ENCODE data around the gene SERINC3. TPM values are rescaled to one million over a fixed set of nuclear protein-coding genes. Genes with fewer than 3 reads are reported as not detected.

SERINC3 gene
- total RNA-seq, 4 donors from 2014 or later, result 94.1 to 128 (median 113) TPM

GRCh38 chr20:44483112-44483511, 38.8 kb downstream of the SERINC3 start:
- Histone ChIP-seq H3K4me1 (peaks cover 8% of the 10 kb centered on the region), H3K4me3 (no peak overlapping the region), H3K36me3 (peaks cover 59% of the 10 kb centered on the region), H3K27ac (no peak overlapping the region), H3K27me3 (no peaks in the 10 kb centered on the region), H3K9me3 (no peaks in the 10 kb centered on the region)
- no peak for TF ChIP-seq EP300 (IDR thresholded peaks at IDR 0.05)
- no peak for TF ChIP-seq POLR2A (IDR thresholded peaks at IDR 0.05)
- DNase-seq (ENCODE audit: low spot score in 2 of 2), result peak in 1 of 2 donors; percentile 57
- WGBS, result 88% methylated on average over 4 of the region's 5 CpGs

GRCh38 chr20:44481719-44482416, 40.0 kb downstream of the SERINC3 start:
- WGBS, result 72% methylated on average over 6 of the region's 6 CpGs
- TF ChIP-seq CTCF (IDR thresholded peaks at IDR 0.05), result no peak
- TF ChIP-seq POLR2A (IDR thresholded peaks at IDR 0.05), result no peak
- TF ChIP-seq EP300 (IDR thresholded peaks at IDR 0.05), result no peak
- TF ChIP-seq POLR2AphosphoS5 (IDR thresholded peaks at IDR 0.05), result no peak
- peaks cover 51% of the 10 kb centered on the region for H3K36me3 ChIP-seq
- DNase-seq (ENCODE audit: low spot score in 2 of 2), result peak in 1 of 2 donors; percentile 6
- no peaks in the 10 kb centered on the region for H3K9me3 ChIP-seq
- no peak overlapping the region for H3K27ac ChIP-seq
- peaks cover 14% of the 10 kb centered on the region for H3K4me1 ChIP-seq
- H3K4me3 ChIP-seq, result no peak overlapping the region
- no peaks in the 10 kb centered on the region for H3K27me3 ChIP-seq

- H3K36me3 ChIP-seq, result peaks cover 49% of the 10 kb centered on the region
- no peak for DNase-seq (ENCODE audit: low spot score in 2 of 2)
- H3K4me1 ChIP-seq, result peaks cover 24% of the 10 kb centered on the region
- TF ChIP-seq CTCF (IDR thresholded peaks at IDR 0.05), result no peak
- TF ChIP-seq POLR2AphosphoS5 (IDR thresholded peaks at IDR 0.05), result no peak
- TF ChIP-seq POLR2A (IDR thresholded peaks at IDR 0.05), result no peak
- no peak for TF ChIP-seq EP300 (IDR thresholded peaks at IDR 0.05)
- no peak overlapping the region for H3K4me3 ChIP-seq
- WGBS, result 96% methylated on average over 17 of the region's 18 CpGs
- H3K9me3 ChIP-seq, result no peaks in the 10 kb centered on the region
- H3K27me3 ChIP-seq, result no peaks in the 10 kb centered on the region
- no peak overlapping the region for H3K27ac ChIP-seq
These were observed 41.8 kb downstream of the SERINC3 start for GRCh38 chr20:44480097-44480496.

- H3K27me3 ChIP-seq, result no peaks in the 10 kb centered on the region
- peaks cover 44% of the 10 kb centered on the region for H3K36me3 ChIP-seq
- H3K9me3 ChIP-seq, result no peaks in the 10 kb centered on the region
- DNase-seq (ENCODE audit: low spot score in 2 of 2), result no peak
- TF ChIP-seq CTCF (IDR thresholded peaks at IDR 0.05), result no peak
- TF ChIP-seq POLR2AphosphoS5 (IDR thresholded peaks at IDR 0.05), result no peak
- no peak for TF ChIP-seq POLR2A (IDR thresholded peaks at IDR 0.05)
- no peak for TF ChIP-seq EP300 (IDR thresholded peaks at IDR 0.05)
- WGBS, result 85% methylated on average over 5 of the region's 5 CpGs
- peaks cover 27% of the 10 kb centered on the region for H3K4me1 ChIP-seq
- H3K4me3 ChIP-seq, result no peak overlapping the region
- H3K27ac ChIP-seq, result no peak overlapping the region
These were observed 42.2 kb downstream of the SERINC3 start for GRCh38 chr20:44479643-44480042.

- peaks cover 27% of the 10 kb centered on the region for H3K4me1 ChIP-seq
- no peaks in the 10 kb centered on the region for H3K9me3 ChIP-seq
- 74% methylated on average over 6 of the region's 6 CpGs for WGBS
- peaks cover 30% of the 10 kb centered on the region for H3K36me3 ChIP-seq
- H3K27ac ChIP-seq, result no peak overlapping the region
- no peak for TF ChIP-seq CTCF (IDR thresholded peaks at IDR 0.05)
- TF ChIP-seq POLR2A (IDR thresholded peaks at IDR 0.05), result no peak
- no peak for TF ChIP-seq EP300 (IDR thresholded peaks at IDR 0.05)
- TF ChIP-seq POLR2AphosphoS5 (IDR thresholded peaks at IDR 0.05), result no peak
- H3K4me3 ChIP-seq, result no peak overlapping the region
- H3K27me3 ChIP-seq, result no peaks in the 10 kb centered on the region
- no peak for DNase-seq (ENCODE audit: low spot score in 2 of 2)
These were observed 43.7 kb downstream of the SERINC3 start for GRCh38 chr20:44478206-44478605.

Measured in suprapubic skin (tissue), 4 donors.